HG03439 (cell line): ENCODE results near the gene OR1I1.

ENCODE experiments used
- ATAC-seq: cut with Tn5 transposase; IDR thresholded peaks from one replicate; pipeline ENCODE4 v1.9.1; 2021; ENCODE audit warnings: mild to moderate bottlenecking, moderate library complexity; ENCODE audit not compliant: unreplicated experiment

Gene OR1I1

GRCh38 chr19:15116856-15117255, 34.8 kb downstream of the OR1I1 start:
- no peak for ATAC-seq

GRCh38 chr19:15118248-15118647, 36.2 kb downstream of the OR1I1 start:
- no peak for ATAC-seq

- ATAC-seq = no peak
Measured at GRCh38 chr19:15118789-15119494, 36.9 kb downstream of the OR1I1 start.

- no peak for ATAC-seq
Measured at GRCh38 chr19:15120135-15121026, 38.4 kb downstream of the OR1I1 start.

GRCh38 chr19:15122331-15123030, 40.5 kb downstream of the OR1I1 start:
- no peak for ATAC-seq

GRCh38 chr19:15123031-15123890, 41.2 kb downstream of the OR1I1 start:
- no peak for ATAC-seq

GRCh38 chr19:15123900-15124299, 41.9 kb downstream of the OR1I1 start:
- ATAC-seq = no peak

GRCh38 chr19:15124572-15125231, 42.7 kb downstream of the OR1I1 start:
- ATAC-seq = no peak

GRCh38 chr19:15125232-15126067, 43.4 kb downstream of the OR1I1 start:
- ATAC-seq = peak; percentile 88

GRCh38 chr19:15126131-15126910, 44.3 kb downstream of the OR1I1 start:
- ATAC-seq = no peak

- no peak for ATAC-seq
Measured at GRCh38 chr19:15128162-15128770, 46.3 kb downstream of the OR1I1 start.

- no peak for ATAC-seq
Measured at GRCh38 chr19:15129856-15130585, 48.0 kb downstream of the OR1I1 start.

GRCh38 chr19:15136234-15136954, 54.4 kb downstream of the OR1I1 start:
- ATAC-seq = no peak

GRCh38 chr19:15137777-15138176, 55.8 kb downstream of the OR1I1 start:
- ATAC-seq = no peak

GRCh38 chr19:15138427-15138826, 56.4 kb downstream of the OR1I1 start:
- ATAC-seq = no peak

GRCh38 chr19:15141143-15141542, 59.1 kb downstream of the OR1I1 start:
- ATAC-seq = no peak

- ATAC-seq = no peak
Measured at GRCh38 chr19:15142313-15142712, 60.3 kb downstream of the OR1I1 start.
